ENCODE results near the gene PEAK3. TPM values are rescaled to one million over a fixed set of nuclear protein-coding genes. Genes with fewer than 3 reads are reported as not detected.

The PEAK3 gene
- total and polyA plus RNA-seq, 10 of the 15 experiments (the other 5 are each of a cell fraction or from before 2014, with no cell fraction given), result 0.03 to 0.10 (median 0.05) TPM; not detected in 7

DNA sequence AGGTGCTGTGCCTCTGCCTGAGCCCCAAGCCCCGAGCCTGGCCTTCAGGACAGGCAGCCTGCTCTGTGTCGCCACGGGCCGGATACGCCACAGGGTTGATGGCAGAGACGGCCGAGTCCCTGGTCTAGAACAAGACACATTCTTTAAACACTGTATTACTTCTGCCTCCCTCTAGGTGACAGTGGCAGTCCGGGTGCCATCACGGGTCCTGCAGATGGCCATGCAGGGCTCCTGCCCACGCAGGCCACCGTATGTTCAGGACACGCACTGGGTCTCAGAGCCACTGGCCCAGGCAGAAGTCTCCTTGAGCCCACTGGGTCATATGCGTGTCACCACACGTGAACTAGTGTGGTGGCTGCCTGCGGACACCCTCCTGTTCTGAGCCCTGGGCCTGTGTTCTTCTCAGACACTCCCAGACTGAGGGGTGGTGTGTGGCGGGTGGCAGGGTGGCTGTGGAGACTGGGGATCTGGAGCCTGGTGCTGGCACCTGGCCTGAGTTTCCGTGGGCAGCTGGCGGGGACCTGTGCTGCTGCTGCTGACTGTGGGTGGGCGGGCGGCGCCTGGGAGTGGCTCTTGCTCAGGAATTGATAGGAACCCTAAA, 50.3 kb downstream of the PEAK3 start:
- H3K27ac ChIP-seq (ENCODE audit: control insufficient read depth, insufficient read depth), result no peak overlapping the region
- DNase-seq (ENCODE audit: low read depth, low spot score) (no peak), FAIRE-seq (no peak), ATAC-seq (no peak)
- no peak overlapping the region for H2AFZ ChIP-seq (ENCODE audit: control insufficient read depth, low read depth, low read length)
- no peak overlapping the region for H3K4me3 ChIP-seq
- ChIA-PET SMC1A (ENCODE audit: uncharacterized antibody, unreplicated experiment) (no interaction called here), RAD21 (ENCODE audit: unreplicated experiment) (interaction anchor here (1.0 to 1.3 kb wide), 2 partner anchors 63 to 161 kb away, joined by 3 to 4 read pairs; no protein-coding TSS in a partner anchor), POLR2A (interaction anchor here (0.6 kb wide), 1 partner anchor 71 kb away, joined by 3 read pairs; no protein-coding TSS in a partner anchor), CTCF (no interaction called here)
- H3K4me2 ChIP-seq (ENCODE audit: control insufficient read depth, insufficient read depth), result no peak overlapping the region
- H3K9me3 ChIP-seq (replicated peaks; ENCODE audit: control insufficient read depth, insufficient read depth, low read length), result no peaks in the 10 kb centered on the region
- no peaks in the 10 kb centered on the region for H4K20me1 ChIP-seq (ENCODE audit: control insufficient read depth, insufficient read depth)
- peaks cover 33% of the 10 kb centered on the region for H3K79me2 ChIP-seq (ENCODE audit: control insufficient read depth, insufficient read depth, low read length)
- 83% methylated on average over 21 of the region's 21 CpGs for WGBS (ENCODE audit: insufficient coverage, insufficient replicate concordance, low lambda C conversion rate, missing lambda C conversion rate)
- intact Hi-C loops (cut with micrococcal nuclease; ENCODE audit: unreplicated experiment), result loop anchor here (10.0 kb wide), 1 partner anchor 137 kb away; the partner anchor contains the start of genes IZUMO4 and MOB3A
- peaks cover 12% of the 10 kb centered on the region for H3K4me1 ChIP-seq (ENCODE audit: control insufficient read depth, insufficient read depth, low read length)
- no TSS peak for BruUV-seq (replicated peaks)
- no peaks in the 10 kb centered on the region for H3K27me3 ChIP-seq (replicated peaks in 1 of 2; ENCODE audit: control insufficient read depth in 2 of 2, insufficient read depth in 2 of 2, low read length in 1 of 2)
- in situ Hi-C loops (cut with MboI), result loop anchor here (5.0 kb wide), 1 partner anchor 86 kb away; no protein-coding TSS in a partner anchor
- no peak overlapping the region for H3K9ac ChIP-seq (ENCODE audit: control insufficient read depth, insufficient read depth, low read length)
- H3K36me3 ChIP-seq (ENCODE audit: control insufficient read depth in 2 of 2, insufficient read depth in 2 of 2, low read length in 1 of 2), result peaks cover 0 to 32% of the 10 kb centered on the region in 2 experiments; a peak in 3 of 4 replicates
- no peak for TF ChIP-seq GABPA (IDR thresholded peaks at IDR 0.05; ENCODE audit: low read depth)
- TF ChIP-seq ZBED1 (IDR thresholded peaks at IDR 0.05; ENCODE audit: borderline replicate concordance), result peak; percentile 40; the same call in 1 of the 2 replicates
- TF ChIP-seq, protein P1, sequence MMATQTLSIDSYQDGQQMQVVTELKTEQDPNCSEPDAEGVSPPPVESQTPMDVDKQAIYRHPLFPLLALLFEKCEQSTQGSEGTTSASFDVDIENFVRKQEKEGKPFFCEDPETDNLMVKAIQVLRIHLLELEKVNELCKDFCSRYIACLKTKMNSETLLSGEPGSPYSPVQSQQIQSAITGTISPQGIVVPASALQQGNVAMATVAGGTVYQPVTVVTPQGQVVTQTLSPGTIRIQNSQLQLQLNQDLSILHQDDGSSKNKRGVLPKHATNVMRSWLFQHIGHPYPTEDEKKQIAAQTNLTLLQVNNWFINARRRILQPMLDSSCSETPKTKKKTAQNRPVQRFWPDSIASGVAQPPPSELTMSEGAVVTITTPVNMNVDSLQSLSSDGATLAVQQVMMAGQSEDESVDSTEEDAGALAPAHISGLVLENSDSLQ (IDR thresholded peaks at IDR 0.05), result no peak
- TF ChIP-seq ZNF274 (IDR thresholded peaks at IDR 0.05; ENCODE audit: insufficient read depth, insufficient read length), result no peak
- TF ChIP-seq, protein P2, sequence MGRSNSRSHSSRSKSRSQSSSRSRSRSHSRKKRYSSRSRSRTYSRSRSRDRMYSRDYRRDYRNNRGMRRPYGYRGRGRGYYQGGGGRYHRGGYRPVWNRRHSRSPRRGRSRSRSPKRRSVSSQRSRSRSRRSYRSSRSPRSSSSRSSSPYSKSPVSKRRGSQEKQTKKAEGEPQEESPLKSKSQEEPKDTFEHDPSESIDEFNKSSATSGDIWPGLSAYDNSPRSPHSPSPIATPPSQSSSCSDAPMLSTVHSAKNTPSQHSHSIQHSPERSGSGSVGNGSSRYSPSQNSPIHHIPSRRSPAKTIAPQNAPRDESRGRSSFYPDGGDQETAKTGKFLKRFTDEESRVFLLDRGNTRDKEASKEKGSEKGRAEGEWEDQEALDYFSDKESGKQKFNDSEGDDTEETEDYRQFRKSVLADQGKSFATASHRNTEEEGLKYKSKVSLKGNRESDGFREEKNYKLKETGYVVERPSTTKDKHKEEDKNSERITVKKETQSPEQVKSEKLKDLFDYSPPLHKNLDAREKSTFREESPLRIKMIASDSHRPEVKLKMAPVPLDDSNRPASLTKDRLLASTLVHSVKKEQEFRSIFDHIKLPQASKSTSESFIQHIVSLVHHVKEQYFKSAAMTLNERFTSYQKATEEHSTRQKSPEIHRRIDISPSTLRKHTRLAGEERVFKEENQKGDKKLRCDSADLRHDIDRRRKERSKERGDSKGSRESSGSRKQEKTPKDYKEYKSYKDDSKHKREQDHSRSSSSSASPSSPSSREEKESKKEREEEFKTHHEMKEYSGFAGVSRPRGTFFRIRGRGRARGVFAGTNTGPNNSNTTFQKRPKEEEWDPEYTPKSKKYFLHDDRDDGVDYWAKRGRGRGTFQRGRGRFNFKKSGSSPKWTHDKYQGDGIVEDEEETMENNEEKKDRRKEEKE (IDR thresholded peaks at IDR 0.05), result no peak
- TF ChIP-seq ETV6 (conservative IDR thresholded peaks at IDR 0.05 in 1 of 2, IDR thresholded peaks at IDR 0.05 in 1 of 2; ENCODE audit: borderline replicate concordance in 1 of 2, low read depth in 1 of 2), result no peak
- TF ChIP-seq NR2C1 (IDR thresholded peaks at IDR 0.05), result no peak
- no peak for TF ChIP-seq SUZ12 (IDR thresholded peaks at IDR 0.05; ENCODE audit: unreplicated experiment)
- TF ChIP-seq KLF5 (IDR thresholded peaks at IDR 0.05; ENCODE audit: partially characterized antibody), result no peak
- no peak for TF ChIP-seq CREB1 (IDR thresholded peaks at IDR 0.05; ENCODE audit: low read depth)
- no peak for TF ChIP-seq RBBP5 (conservative IDR thresholded peaks at IDR 0.05)
- TF ChIP-seq BMI1 (IDR thresholded peaks at IDR 0.05; ENCODE audit: borderline replicate concordance), result no peak
- TF ChIP-seq, protein P3, sequence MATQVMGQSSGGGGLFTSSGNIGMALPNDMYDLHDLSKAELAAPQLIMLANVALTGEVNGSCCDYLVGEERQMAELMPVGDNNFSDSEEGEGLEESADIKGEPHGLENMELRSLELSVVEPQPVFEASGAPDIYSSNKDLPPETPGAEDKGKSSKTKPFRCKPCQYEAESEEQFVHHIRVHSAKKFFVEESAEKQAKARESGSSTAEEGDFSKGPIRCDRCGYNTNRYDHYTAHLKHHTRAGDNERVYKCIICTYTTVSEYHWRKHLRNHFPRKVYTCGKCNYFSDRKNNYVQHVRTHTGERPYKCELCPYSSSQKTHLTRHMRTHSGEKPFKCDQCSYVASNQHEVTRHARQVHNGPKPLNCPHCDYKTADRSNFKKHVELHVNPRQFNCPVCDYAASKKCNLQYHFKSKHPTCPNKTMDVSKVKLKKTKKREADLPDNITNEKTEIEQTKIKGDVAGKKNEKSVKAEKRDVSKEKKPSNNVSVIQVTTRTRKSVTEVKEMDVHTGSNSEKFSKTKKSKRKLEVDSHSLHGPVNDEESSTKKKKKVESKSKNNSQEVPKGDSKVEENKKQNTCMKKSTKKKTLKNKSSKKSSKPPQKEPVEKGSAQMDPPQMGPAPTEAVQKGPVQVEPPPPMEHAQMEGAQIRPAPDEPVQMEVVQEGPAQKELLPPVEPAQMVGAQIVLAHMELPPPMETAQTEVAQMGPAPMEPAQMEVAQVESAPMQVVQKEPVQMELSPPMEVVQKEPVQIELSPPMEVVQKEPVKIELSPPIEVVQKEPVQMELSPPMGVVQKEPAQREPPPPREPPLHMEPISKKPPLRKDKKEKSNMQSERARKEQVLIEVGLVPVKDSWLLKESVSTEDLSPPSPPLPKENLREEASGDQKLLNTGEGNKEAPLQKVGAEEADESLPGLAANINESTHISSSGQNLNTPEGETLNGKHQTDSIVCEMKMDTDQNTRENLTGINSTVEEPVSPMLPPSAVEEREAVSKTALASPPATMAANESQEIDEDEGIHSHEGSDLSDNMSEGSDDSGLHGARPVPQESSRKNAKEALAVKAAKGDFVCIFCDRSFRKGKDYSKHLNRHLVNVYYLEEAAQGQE (IDR thresholded peaks at IDR 0.05; ENCODE audit: low read depth, low read length), result no peak
- TF ChIP-seq IRF4 (IDR thresholded peaks at IDR 0.05; ENCODE audit: low read depth, low read length), result no peak
- no peak for TF ChIP-seq HDGF (IDR thresholded peaks at IDR 0.05)
- peak; percentile 58; the same call in 1 of the 2 replicates for TF ChIP-seq PML (IDR thresholded peaks at IDR 0.05; ENCODE audit: low read length)
